KMS-11 (cell line): ENCODE results near the gene SLC2A8.

Experiments
- H2AFZ ChIP-seq: fragments of 200-600 bp; sonication (generic); 2 replicates; pipeline ENCODE4 v1.6.1; 2016; ENCODE audit warnings: antibody characterized with exemption, mixed run types, low read depth
- H3K27ac ChIP-seq: fragments of 200-600 bp; sonication (generic); 2 replicates; pipeline ENCODE4 v1.6.1; 2016; ENCODE audit warnings: mild to moderate bottlenecking, mixed run types
- H3K27me3 ChIP-seq: fragments of 200-600 bp; sonication (generic); 2 replicates; pipeline ENCODE4 v1.6.1; 2017; ENCODE audit warnings: mild to moderate bottlenecking, low read depth, mixed run types, moderate library complexity; ENCODE audit not compliant: insufficient read depth
- H3K36me3 ChIP-seq: fragments of 200-600 bp; sonication (generic); 2 replicates; pipeline ENCODE4 v1.6.1; 2017; ENCODE audit warnings: mild to moderate bottlenecking, mixed run types; ENCODE audit not compliant: insufficient read depth
- H3K4me1 ChIP-seq: fragments of 200-600 bp; sonication (generic); 2 replicates; pipeline ENCODE4 v1.6.1; 2016; ENCODE audit warnings: mild to moderate bottlenecking, low read depth, mixed run types; ENCODE audit not compliant: poor library complexity, severe bottlenecking
- H3K4me2 ChIP-seq: fragments of 200-600 bp; sonication (generic); 2 replicates; pipeline ENCODE4 v1.7.0; 2016; ENCODE audit warnings: mild to moderate bottlenecking, mixed run types
- H3K4me3 ChIP-seq: fragments of 200-600 bp; sonication (generic); IDR thresholded peaks from 2 replicates; pipeline ENCODE4 v1.6.1; 2017; ENCODE audit warnings: low read depth, low read length, mixed read lengths; ENCODE audit not compliant: insufficient read depth
- H3K79me2 ChIP-seq: fragments of 200-600 bp; sonication (generic); 2 replicates; pipeline ENCODE4 v1.6.1; 2016; ENCODE audit warnings: low read depth, mixed run types; ENCODE audit not compliant: insufficient read depth
- H3K9ac ChIP-seq: fragments of 200-600 bp; sonication (generic); 2 replicates; pipeline ENCODE4 v1.6.1; 2016; ENCODE audit warnings: mild to moderate bottlenecking, mixed run types
- H4K20me1 ChIP-seq: fragments of 200-600 bp; sonication (generic); 2 replicates; pipeline ENCODE4 v1.6.1; 2016; ENCODE audit warnings: mild to moderate bottlenecking, mixed run types; ENCODE audit not compliant: insufficient read depth
- TF ChIP-seq, protein P1 (sequence below): fragments of 200-600 bp; sonication (generic); conservative IDR thresholded peaks from 2 replicates; pipeline ENCODE4 v1.6.1; 2017; ENCODE audit warnings: low read depth, mild to moderate bottlenecking, antibody characterized with exemption, low read length, moderate library complexity, mixed read lengths

SLC2A8 gene

DNA sequence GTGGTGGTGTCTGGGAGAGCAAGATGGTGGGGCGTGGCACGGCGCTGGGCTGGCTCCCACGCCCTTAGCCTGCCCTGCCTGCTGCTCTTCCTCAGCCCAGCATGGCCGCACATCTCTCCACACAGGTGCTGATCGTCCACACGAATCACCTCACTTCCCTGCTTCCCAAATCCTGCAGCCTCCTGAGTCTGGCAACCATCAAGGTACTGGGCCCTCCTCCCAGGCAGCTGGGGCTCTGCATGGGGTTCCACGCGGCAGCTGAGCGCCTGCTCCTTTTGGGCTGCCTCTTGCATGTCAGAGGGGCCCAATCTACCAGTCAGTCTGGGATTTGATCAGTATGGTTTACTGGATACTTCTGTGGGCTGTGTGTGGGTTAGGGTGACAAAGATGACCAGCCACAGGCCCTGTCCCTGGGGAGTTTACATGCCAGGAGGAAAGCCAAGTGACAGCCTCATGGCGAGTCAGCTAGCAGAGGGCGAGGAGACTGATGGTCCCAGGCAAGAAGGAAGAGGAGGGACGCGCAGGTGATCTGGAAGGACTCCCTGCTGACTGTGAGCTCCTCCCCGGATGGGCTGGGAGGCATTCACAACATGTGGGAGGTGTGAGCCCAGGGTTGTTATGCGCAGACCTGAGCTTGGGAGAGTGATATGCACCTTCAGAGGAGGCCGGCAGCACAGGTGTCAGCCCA, 60.4 kb downstream of the SLC2A8 start:
- no peaks in the 10 kb centered on the region for H4K20me1 ChIP-seq

More for the DNA sequence above, 60.4 kb downstream of the SLC2A8 start:
- H3K4me1 ChIP-seq = peaks cover 8% of the 10 kb centered on the region
- no peaks in the 10 kb centered on the region for H3K36me3 ChIP-seq
- H3K4me2 ChIP-seq = no peak overlapping the region
- no peaks in the 10 kb centered on the region for H3K27me3 ChIP-seq
- H2AFZ ChIP-seq = no peak overlapping the region
- H3K4me3 ChIP-seq = no peak overlapping the region
- no peak overlapping the region for H3K9ac ChIP-seq
- no peaks in the 10 kb centered on the region for H3K79me2 ChIP-seq
- TF ChIP-seq, protein P1, sequence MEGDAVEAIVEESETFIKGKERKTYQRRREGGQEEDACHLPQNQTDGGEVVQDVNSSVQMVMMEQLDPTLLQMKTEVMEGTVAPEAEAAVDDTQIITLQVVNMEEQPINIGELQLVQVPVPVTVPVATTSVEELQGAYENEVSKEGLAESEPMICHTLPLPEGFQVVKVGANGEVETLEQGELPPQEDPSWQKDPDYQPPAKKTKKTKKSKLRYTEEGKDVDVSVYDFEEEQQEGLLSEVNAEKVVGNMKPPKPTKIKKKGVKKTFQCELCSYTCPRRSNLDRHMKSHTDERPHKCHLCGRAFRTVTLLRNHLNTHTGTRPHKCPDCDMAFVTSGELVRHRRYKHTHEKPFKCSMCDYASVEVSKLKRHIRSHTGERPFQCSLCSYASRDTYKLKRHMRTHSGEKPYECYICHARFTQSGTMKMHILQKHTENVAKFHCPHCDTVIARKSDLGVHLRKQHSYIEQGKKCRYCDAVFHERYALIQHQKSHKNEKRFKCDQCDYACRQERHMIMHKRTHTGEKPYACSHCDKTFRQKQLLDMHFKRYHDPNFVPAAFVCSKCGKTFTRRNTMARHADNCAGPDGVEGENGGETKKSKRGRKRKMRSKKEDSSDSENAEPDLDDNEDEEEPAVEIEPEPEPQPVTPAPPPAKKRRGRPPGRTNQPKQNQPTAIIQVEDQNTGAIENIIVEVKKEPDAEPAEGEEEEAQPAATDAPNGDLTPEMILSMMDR = no peak
- no peak overlapping the region for H3K27ac ChIP-seq
